ENCODE measurements around the gene RABAC1. TPM values are rescaled to one million over a fixed set of nuclear protein-coding genes. Genes with fewer than 3 reads are reported as not detected.
A peak's percentile ranks its signal among the peaks of the same experiment; 100 is the strongest.

Gene RABAC1, protein sequence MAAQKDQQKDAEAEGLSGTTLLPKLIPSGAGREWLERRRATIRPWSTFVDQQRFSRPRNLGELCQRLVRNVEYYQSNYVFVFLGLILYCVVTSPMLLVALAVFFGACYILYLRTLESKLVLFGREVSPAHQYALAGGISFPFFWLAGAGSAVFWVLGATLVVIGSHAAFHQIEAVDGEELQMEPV
- 302 TPM for polyA plus RNA-seq (2012; ENCODE audit: insufficient read length, low read depth)

DNA sequence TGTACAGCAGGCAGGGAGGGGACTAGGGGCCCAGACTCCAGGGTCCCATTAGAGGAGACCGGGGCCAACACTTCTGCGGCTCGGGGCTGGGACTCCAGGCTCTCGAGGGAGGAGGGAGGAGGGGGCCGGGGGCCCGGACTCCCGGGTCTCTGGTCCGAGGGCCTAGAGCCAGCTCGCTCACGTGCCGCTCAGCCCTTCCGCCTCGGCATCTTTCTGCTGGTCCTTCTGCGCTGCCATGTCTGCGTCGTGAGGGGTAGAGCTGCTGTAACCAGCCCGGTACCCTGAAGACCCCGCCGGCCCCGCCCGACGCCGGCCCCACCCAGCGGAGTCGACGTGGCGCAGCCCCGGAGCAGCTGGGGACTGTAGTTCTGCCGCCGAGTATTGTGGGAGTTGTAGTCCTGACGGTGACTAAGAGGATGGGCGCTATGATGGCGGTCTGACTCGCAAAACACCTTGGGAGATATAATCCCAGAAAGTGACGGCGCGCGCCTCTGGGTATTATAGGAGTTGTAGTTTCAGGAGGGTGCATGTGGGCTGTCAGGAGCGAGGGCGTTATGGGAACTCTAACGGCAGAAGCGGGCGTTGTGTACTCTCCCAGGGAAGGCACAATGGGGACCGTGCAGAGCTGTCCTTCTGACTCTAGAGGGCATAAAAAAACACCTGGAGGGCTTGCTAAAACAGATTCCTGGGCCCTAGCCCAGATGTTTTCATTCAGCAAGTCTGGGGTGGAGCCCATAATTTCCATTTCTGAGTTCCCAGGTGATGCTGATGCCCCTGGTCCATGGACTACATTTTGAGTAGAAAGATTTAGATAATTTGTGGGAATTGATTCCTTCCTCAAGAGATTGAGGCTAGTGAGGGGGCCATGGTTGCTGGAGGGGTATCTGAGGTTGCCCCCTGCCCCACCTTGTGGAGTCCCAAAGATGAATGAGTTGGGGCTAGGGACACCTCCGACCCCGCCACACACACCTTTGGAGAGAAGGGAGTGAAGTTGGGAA is at the start of gene RABAC1:
Gene RABAC1 (minus strand): TSS at position 266 of the 998 bp plus-strand sequence. CDS start 29 bp downstream, at position 237.
- TF ChIP-seq SIN3A (IDR thresholded peaks at IDR 0.05; ENCODE audit: borderline replicate concordance, insufficient read depth, low read length) (no peak), TAF1 (IDR thresholded peaks at IDR 0.05; ENCODE audit: borderline replicate concordance, insufficient read depth, low read length) (no peak), POLR2AphosphoS5 (IDR thresholded peaks at IDR 0.05; ENCODE audit: low read depth, low read length) (peak; percentile 63), FOXP2 (optimal IDR thresholded peaks at IDR 0.05; ENCODE audit: borderline replicate concordance, extremely low read depth, extremely low read length, insufficient read depth) (peak; percentile 54)
- TF ChIP-seq, protein P1, sequence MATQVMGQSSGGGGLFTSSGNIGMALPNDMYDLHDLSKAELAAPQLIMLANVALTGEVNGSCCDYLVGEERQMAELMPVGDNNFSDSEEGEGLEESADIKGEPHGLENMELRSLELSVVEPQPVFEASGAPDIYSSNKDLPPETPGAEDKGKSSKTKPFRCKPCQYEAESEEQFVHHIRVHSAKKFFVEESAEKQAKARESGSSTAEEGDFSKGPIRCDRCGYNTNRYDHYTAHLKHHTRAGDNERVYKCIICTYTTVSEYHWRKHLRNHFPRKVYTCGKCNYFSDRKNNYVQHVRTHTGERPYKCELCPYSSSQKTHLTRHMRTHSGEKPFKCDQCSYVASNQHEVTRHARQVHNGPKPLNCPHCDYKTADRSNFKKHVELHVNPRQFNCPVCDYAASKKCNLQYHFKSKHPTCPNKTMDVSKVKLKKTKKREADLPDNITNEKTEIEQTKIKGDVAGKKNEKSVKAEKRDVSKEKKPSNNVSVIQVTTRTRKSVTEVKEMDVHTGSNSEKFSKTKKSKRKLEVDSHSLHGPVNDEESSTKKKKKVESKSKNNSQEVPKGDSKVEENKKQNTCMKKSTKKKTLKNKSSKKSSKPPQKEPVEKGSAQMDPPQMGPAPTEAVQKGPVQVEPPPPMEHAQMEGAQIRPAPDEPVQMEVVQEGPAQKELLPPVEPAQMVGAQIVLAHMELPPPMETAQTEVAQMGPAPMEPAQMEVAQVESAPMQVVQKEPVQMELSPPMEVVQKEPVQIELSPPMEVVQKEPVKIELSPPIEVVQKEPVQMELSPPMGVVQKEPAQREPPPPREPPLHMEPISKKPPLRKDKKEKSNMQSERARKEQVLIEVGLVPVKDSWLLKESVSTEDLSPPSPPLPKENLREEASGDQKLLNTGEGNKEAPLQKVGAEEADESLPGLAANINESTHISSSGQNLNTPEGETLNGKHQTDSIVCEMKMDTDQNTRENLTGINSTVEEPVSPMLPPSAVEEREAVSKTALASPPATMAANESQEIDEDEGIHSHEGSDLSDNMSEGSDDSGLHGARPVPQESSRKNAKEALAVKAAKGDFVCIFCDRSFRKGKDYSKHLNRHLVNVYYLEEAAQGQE (IDR thresholded peaks at IDR 0.05; ENCODE audit: insufficient read depth in 1 of 2, low read depth in 2 of 2, low read length in 2 of 2), result 0 out of 4 replicates have a peak, but pooled peaks of 1 of the 2 experiments have one; percentile 32

DNA sequence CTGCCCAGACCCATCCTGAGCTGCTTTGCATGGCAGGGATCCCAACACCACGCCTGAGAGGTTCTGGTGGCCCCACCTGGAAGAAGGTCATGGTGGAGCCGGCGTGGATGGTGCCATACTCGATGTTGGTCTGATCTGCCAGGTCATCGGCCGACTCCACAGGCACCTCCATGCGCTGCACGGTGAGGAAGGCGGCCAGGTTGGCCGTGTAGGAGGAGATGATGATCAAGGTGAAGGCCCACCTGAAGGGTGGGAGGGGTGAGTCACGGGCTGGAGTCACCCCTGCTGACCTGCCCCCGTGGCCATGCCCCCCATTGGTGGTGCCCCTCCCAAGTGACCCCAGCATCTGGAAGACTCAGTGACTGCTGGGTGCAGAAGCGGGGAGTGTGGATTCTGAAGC is 47.4 kb upstream of the RABAC1 start:
- TF ChIP-seq FOXP2 (optimal IDR thresholded peaks at IDR 0.05; ENCODE audit: borderline replicate concordance, extremely low read depth, extremely low read length, insufficient read depth), result no peak
- TF ChIP-seq TAF1 (IDR thresholded peaks at IDR 0.05; ENCODE audit: borderline replicate concordance, insufficient read depth, low read length), result no peak
- TF ChIP-seq POLR2AphosphoS5 (IDR thresholded peaks at IDR 0.05; ENCODE audit: low read depth, low read length), result no peak
- TF ChIP-seq, protein P1 (IDR thresholded peaks at IDR 0.05; ENCODE audit: insufficient read depth in 1 of 2, low read depth in 2 of 2, low read length in 2 of 2), result no peak
- TF ChIP-seq SIN3A (IDR thresholded peaks at IDR 0.05; ENCODE audit: borderline replicate concordance, insufficient read depth, low read length), result no peak

DNA sequence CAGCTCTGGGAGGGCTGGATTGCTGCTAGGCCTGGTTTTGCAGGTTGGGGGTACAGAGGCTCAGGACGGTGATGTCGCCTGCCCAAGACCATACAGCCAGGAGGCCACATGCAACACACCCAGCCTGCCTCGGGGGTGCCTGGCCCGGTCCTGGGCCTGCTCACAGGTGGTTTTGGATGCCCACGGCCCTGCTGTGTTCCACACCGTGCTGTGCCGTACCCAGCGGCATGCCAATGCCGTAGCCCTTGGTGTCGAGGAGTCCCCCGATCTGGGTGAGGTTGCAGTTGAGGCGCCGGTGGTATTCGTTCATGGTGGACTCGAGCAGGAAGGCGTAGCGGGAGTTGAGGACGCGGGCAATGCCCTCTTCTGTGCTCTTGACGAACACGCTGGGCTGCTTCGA is 46.4 kb upstream of the RABAC1 start:
- TF ChIP-seq, protein P1 (IDR thresholded peaks at IDR 0.05; ENCODE audit: insufficient read depth in 1 of 2, low read depth in 2 of 2, low read length in 2 of 2), result no peak
- no peak for TF ChIP-seq SIN3A (IDR thresholded peaks at IDR 0.05; ENCODE audit: borderline replicate concordance, insufficient read depth, low read length)
- TF ChIP-seq FOXP2 (optimal IDR thresholded peaks at IDR 0.05; ENCODE audit: borderline replicate concordance, extremely low read depth, extremely low read length, insufficient read depth), result no peak
- no peak for TF ChIP-seq TAF1 (IDR thresholded peaks at IDR 0.05; ENCODE audit: borderline replicate concordance, insufficient read depth, low read length)
- no peak for TF ChIP-seq POLR2AphosphoS5 (IDR thresholded peaks at IDR 0.05; ENCODE audit: low read depth, low read length)

DNA sequence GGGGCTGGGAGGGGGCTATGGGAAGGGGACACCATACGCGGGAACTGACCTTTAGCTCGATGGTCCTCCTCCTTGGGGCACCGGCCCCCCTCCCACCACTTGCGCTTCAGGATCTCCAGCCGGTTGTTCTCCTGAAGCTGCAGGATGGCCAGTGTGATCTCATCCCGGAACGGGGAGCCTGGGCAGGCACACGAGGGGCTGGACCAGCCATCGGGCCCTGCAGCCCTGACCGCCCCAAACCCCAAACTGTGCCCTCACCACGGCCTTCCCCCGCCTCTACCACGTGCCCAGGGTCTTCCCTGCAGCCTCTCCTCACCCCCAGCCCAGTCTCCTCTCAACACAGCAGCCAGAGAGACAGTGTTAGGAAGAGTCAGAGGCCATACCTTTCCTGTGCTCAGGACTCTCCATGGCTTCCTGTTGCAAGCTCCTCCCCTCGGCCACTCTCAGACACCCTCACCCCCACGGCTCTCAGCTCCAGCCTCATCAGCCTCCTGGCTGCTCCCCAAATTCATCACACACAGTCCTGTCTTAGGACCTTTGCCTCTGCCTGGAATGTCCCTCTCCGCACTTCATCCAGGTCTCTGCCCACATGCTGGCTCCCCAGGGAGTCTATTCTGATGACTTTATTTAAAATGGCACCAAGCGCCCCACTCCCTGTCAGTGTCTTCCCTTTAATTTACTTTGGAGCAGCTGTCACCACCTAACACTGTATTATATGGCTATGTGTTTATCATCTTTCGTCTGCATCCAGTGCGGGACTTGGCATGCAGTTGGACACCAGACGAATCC is 44.6 kb upstream of the RABAC1 start:
- TF ChIP-seq TAF1 (IDR thresholded peaks at IDR 0.05; ENCODE audit: borderline replicate concordance, insufficient read depth, low read length) (no peak), SIN3A (IDR thresholded peaks at IDR 0.05; ENCODE audit: borderline replicate concordance, insufficient read depth, low read length) (no peak), FOXP2 (optimal IDR thresholded peaks at IDR 0.05; ENCODE audit: borderline replicate concordance, extremely low read depth, extremely low read length, insufficient read depth) (no peak)

DNA sequence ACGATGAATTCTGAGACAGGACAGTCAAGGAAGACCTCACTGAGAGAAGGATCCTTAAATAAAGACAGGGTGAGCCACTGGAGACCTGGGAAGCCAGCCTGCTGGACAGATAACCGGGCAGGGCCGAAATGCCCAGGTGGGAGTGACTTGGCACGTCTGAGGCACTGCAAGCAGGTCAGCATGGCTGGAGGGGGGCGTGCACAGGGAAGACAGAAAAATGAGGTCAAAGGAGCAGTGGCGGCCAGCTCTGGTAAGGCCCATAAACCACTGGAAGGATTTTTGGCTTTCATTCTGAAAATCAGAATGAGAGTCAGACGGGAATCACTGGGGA is 40.7 kb upstream of the RABAC1 start:
- no peak for TF ChIP-seq TAF1 (IDR thresholded peaks at IDR 0.05; ENCODE audit: borderline replicate concordance, insufficient read depth, low read length)
- TF ChIP-seq, protein P1 (IDR thresholded peaks at IDR 0.05; ENCODE audit: insufficient read depth in 1 of 2, low read depth in 2 of 2, low read length in 2 of 2), result no peak
- no peak for TF ChIP-seq FOXP2 (optimal IDR thresholded peaks at IDR 0.05; ENCODE audit: borderline replicate concordance, extremely low read depth, extremely low read length, insufficient read depth)
- no peak for TF ChIP-seq SIN3A (IDR thresholded peaks at IDR 0.05; ENCODE audit: borderline replicate concordance, insufficient read depth, low read length)
- no peak for TF ChIP-seq POLR2AphosphoS5 (IDR thresholded peaks at IDR 0.05; ENCODE audit: low read depth, low read length)
